GM12878 (cell line): ENCODE measurements around the gene ADGRG1. TPM values are rescaled to one million over a fixed set of nuclear protein-coding genes. Genes with fewer than 3 reads are reported as not detected.
A peak's percentile ranks its signal among the peaks of the same experiment; 100 is the strongest.

Source experiments
- BCL11A ChIP-seq: IDR thresholded peaks from 2 replicates; pipeline ENCODE4 v1.6.1; 2011; ENCODE audit warnings: low read depth, low read length
- ESRRA ChIP-seq: IDR thresholded peaks from 2 replicates; pipeline ENCODE4 v1.6.1; 2012; ENCODE audit warnings: mild to moderate bottlenecking, low read length, improper control_type of control experiment
- FOS ChIP-seq: IDR thresholded peaks from 3 replicates; pipeline ENCODE4 v1.6.1; 2011; ENCODE audit warnings: borderline replicate concordance; ENCODE audit not compliant: insufficient read length; ENCODE audit errors: extremely low read depth
- IKZF2 ChIP-seq, 2 experiments: fragments of 450-650 bp; IDR thresholded peaks; 2 replicates each; pipeline ENCODE4 v1.6.1; 2017; ENCODE audit warnings: mild to moderate bottlenecking in 2 of 2, moderate library complexity in 2 of 2
- IRF5 ChIP-seq: fragments of 450-650 bp; IDR thresholded peaks from 2 replicates; pipeline ENCODE4 v1.6.1; 2017; ENCODE audit warnings: borderline replicate concordance
- KDM1A ChIP-seq: fragments of 200-600 bp; sonication (generic); IDR thresholded peaks from 2 replicates; pipeline ENCODE4 v1.6.1; 2016; ENCODE audit warnings: borderline replicate concordance
- MEF2B ChIP-seq: fragments of 450-650 bp; IDR thresholded peaks from 2 replicates; pipeline ENCODE4 v1.6.1; 2018; ENCODE audit warnings: mild to moderate bottlenecking, moderate library complexity; ENCODE audit not compliant: partially characterized antibody, poor library complexity, severe bottlenecking
- NBN ChIP-seq: fragments of 450-650 bp; IDR thresholded peaks from 2 replicates; pipeline ENCODE4 v1.6.1; 2016
- NR2C1 ChIP-seq: fragments of 450-650 bp; IDR thresholded peaks from 2 replicates; pipeline ENCODE4 v1.6.1; 2017; ENCODE audit warnings: antibody characterized with exemption, mild to moderate bottlenecking, moderate library complexity
- NR2F1 ChIP-seq: fragments of 450-650 bp; conservative IDR thresholded peaks from 2 replicates; pipeline ENCODE4 v1.6.1; 2017; ENCODE audit warnings: mild to moderate bottlenecking
- PKNOX1 ChIP-seq: fragments of 450-650 bp; IDR thresholded peaks from 2 replicates; pipeline ENCODE4 v1.6.1; 2016; ENCODE audit warnings: mild to moderate bottlenecking
- RBBP5 ChIP-seq: fragments of 200-600 bp; sonication (generic); conservative IDR thresholded peaks from 2 replicates; pipeline ENCODE4 v1.6.1; 2016
- RFX5 ChIP-seq: IDR thresholded peaks from 2 replicates; pipeline ENCODE4 v1.6.1; 2011; ENCODE audit warnings: low read depth, low read length, improper control_type of control experiment
- SPI1 ChIP-seq: IDR thresholded peaks from 2 replicates; pipeline ENCODE4 v1.6.1; 2011; ENCODE audit warnings: low read depth, mild to moderate bottlenecking, low read length, moderate library complexity, borderline replicate concordance; ENCODE audit not compliant: insufficient read depth
- SREBF1 ChIP-seq: IDR thresholded peaks from 2 replicates; pipeline ENCODE4 v1.6.1; 2012; ENCODE audit warnings: mild to moderate bottlenecking, low read length
- SUPT20H ChIP-seq: IDR thresholded peaks from 2 replicates; pipeline ENCODE4 v1.6.1; 2011; ENCODE audit warnings: low read depth, mild to moderate bottlenecking, low read length, moderate library complexity, borderline replicate concordance; ENCODE audit not compliant: control insufficient read depth
- TCF7 ChIP-seq: IDR thresholded peaks from 2 replicates; pipeline ENCODE4 v1.6.1; 2014; ENCODE audit warnings: antibody characterized with exemption, borderline replicate concordance
- polyA plus RNA-seq, 11 experiments: library from polyadenylated mRNA; depleted of rRNA in 4 of 11; unstranded in 6 of 11; stranded (reverse) in 5 of 11; fragments of >200 nt; fragmentation: Nextera tagmentation in 4 of 11; fragmentation: Illumina TruSeq in 1 of 11; extraction: Ambion mirVana in 4 of 11; extraction: Trizol in 1 of 11; gene quantifications; 1 replicate in 1 of 11; 2 replicates in 10 of 11; pipeline versions ENCODE4 v1.2.1 to v1.2.3, GENCODE V29; 2011 to 2016; ENCODE audit warnings: inconsistent platforms in 2 of 11, missing spikeins in 2 of 11, low read depth in 1 of 11
- total RNA-seq, 4 experiments: library from RNA; depleted of rRNA in 3 of 4; stranded (reverse); fragments of >200 nt in 3 of 4; fragmentation: Illumina TruSeq in 1 of 4; extraction: Trizol in 1 of 4; gene quantifications; 2 replicates each; pipeline versions ENCODE4 v1.2.1 to v1.2.3, GENCODE V29; 2013 to 2021
- TF ChIP-seq, protein P1 (sequence below): fragments of 450-650 bp; formaldehyde crosslinking; IDR thresholded peaks from 2 replicates; pipeline ENCODE4 v1.5.0; 2022; ENCODE audit warnings: mild to moderate bottlenecking, missing genetic modification characterization
- TF ChIP-seq, protein P2 (sequence below): fragments of 450-650 bp; conservative IDR thresholded peaks from 2 replicates; pipeline ENCODE4 v1.6.1; 2017; ENCODE audit warnings: mild to moderate bottlenecking, moderate library complexity
- TF ChIP-seq, protein P3 (sequence below): fragments of 450-650 bp; formaldehyde crosslinking; IDR thresholded peaks from 2 replicates; pipeline ENCODE4 v1.4.0; 2020; ENCODE audit warnings: mild to moderate bottlenecking, moderate library complexity

ADGRG1 gene
- total and polyA plus RNA-seq, 10 of the 15 experiments (the other 5 are each of a cell fraction or from before 2014, with no cell fraction given) = 0.07 to 2.0 (median 0.75) TPM

DNA sequence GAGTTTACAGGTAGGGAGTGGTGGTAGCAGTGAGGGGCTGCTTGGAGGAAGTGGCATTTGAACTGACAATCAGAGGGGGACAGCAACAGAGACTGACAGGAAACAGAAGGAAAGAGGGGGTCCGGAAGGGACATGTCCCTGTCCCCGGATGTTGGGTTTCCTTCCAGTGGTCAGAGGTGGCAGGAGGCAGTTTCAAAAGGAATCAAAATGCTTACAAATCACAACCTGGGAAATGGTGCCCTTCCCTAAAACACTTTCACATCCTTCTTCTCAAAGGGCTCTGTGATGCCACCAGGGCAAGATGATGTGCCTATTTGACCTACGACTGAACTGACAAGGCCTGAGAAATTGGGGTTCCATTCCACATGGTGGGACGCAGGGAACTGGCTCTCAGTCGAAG is 19.7 kb downstream of the ADGRG1 start (continued):
- TF ChIP-seq, protein P1, sequence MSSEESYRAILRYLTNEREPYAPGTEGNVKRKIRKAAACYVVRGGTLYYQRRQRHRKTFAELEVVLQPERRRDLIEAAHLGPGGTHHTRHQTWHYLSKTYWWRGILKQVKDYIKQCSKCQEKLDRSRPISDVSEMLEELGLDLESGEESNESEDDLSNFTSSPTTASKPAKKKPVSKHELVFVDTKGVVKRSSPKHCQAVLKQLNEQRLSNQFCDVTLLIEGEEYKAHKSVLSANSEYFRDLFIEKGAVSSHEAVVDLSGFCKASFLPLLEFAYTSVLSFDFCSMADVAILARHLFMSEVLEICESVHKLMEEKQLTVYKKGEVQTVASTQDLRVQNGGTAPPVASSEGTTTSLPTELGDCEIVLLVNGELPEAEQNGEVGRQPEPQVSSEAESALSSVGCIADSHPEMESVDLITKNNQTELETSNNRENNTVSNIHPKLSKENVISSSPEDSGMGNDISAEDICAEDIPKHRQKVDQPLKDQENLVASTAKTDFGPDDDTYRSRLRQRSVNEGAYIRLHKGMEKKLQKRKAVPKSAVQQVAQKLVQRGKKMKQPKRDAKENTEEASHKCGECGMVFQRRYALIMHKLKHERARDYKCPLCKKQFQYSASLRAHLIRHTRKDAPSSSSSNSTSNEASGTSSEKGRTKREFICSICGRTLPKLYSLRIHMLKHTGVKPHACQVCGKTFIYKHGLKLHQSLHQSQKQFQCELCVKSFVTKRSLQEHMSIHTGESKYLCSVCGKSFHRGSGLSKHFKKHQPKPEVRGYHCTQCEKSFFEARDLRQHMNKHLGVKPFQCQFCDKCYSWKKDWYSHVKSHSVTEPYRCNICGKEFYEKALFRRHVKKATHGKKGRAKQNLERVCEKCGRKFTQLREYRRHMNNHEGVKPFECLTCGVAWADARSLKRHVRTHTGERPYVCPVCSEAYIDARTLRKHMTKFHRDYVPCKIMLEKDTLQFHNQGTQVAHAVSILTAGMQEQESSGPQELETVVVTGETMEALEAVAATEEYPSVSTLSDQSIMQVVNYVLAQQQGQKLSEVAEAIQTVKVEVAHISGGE (CRISPR knock-in tag) = no peak
- TF ChIP-seq, protein P2, sequence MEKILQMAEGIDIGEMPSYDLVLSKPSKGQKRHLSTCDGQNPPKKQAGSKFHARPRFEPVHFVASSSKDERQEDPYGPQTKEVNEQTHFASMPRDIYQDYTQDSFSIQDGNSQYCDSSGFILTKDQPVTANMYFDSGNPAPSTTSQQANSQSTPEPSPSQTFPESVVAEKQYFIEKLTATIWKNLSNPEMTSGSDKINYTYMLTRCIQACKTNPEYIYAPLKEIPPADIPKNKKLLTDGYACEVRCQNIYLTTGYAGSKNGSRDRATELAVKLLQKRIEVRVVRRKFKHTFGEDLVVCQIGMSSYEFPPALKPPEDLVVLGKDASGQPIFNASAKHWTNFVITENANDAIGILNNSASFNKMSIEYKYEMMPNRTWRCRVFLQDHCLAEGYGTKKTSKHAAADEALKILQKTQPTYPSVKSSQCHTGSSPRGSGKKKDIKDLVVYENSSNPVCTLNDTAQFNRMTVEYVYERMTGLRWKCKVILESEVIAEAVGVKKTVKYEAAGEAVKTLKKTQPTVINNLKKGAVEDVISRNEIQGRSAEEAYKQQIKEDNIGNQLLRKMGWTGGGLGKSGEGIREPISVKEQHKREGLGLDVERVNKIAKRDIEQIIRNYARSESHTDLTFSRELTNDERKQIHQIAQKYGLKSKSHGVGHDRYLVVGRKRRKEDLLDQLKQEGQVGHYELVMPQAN = no peak
- TF ChIP-seq SPI1 (peak; percentile 81), FOS (no peak), NBN (no peak), RFX5 (no peak), NR2C1 (peak; percentile 19; the same call in 1 of the 2 replicates), BCL11A (peak; percentile 32; the same call in 1 of the 2 replicates), TCF7 (no peak), MEF2B (no peak), KDM1A (no peak), IKZF2 (IDR thresholded peaks at IDR 0.05) (peak; percentile 86 to 87), IRF5 (no peak), NR2F1 (peak; percentile 37; the same call in 1 of the 2 replicates), SREBF1 (no peak), SUPT20H (no peak), ESRRA (no peak), RBBP5 (no peak), PKNOX1 (no peak)
- TF ChIP-seq, protein P3, sequence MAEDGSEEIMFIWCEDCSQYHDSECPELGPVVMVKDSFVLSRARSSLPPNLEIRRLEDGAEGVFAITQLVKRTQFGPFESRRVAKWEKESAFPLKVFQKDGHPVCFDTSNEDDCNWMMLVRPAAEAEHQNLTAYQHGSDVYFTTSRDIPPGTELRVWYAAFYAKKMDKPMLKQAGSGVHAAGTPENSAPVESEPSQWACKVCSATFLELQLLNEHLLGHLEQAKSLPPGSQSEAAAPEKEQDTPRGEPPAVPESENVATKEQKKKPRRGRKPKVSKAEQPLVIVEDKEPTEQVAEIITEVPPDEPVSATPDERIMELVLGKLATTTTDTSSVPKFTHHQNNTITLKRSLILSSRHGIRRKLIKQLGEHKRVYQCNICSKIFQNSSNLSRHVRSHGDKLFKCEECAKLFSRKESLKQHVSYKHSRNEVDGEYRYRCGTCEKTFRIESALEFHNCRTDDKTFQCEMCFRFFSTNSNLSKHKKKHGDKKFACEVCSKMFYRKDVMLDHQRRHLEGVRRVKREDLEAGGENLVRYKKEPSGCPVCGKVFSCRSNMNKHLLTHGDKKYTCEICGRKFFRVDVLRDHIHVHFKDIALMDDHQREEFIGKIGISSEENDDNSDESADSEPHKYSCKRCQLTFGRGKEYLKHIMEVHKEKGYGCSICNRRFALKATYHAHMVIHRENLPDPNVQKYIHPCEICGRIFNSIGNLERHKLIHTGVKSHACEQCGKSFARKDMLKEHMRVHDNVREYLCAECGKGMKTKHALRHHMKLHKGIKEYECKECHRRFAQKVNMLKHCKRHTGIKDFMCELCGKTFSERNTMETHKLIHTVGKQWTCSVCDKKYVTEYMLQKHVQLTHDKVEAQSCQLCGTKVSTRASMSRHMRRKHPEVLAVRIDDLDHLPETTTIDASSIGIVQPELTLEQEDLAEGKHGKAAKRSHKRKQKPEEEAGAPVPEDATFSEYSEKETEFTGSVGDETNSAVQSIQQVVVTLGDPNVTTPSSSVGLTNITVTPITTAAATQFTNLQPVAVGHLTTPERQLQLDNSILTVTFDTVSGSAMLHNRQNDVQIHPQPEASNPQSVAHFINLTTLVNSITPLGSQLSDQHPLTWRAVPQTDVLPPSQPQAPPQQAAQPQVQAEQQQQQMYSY (CRISPR knock-in tag) = no peak
